Mucosa of stomach (tissue), 1 donor: ENCODE measurements around the gene NDUFV2.
"Not testable (repeated sequence)": the region's sequence is repeated elsewhere in the genome, so short reads cannot be mapped to it uniquely, and the experiment has no call there.

Experiments
- H3K27me3 ChIP-seq: one replicate; pipeline ENCODE4 v1.7.0; 2013; ENCODE audit warnings: mild to moderate bottlenecking, low read length; ENCODE audit not compliant: control insufficient read depth, insufficient read depth
- H3K36me3 ChIP-seq: one replicate; pipeline ENCODE4 v1.7.0; 2013; ENCODE audit warnings: low read length; ENCODE audit not compliant: control insufficient read depth, insufficient read depth
- H3K4me1 ChIP-seq: one replicate; pipeline ENCODE4 v1.7.0; 2013; ENCODE audit warnings: mild to moderate bottlenecking, low read length; ENCODE audit not compliant: control insufficient read depth, insufficient read depth
- H3K4me3 ChIP-seq: one replicate; pipeline ENCODE4 v1.7.0; 2013; ENCODE audit warnings: low read length
- H3K9ac ChIP-seq: one replicate; pipeline ENCODE4 v1.7.0; 2013; ENCODE audit warnings: mild to moderate bottlenecking, low read length, moderate library complexity
- H3K9me3 ChIP-seq: one replicate; pipeline ENCODE4 v1.7.0; 2013; ENCODE audit warnings: mild to moderate bottlenecking, low read length, moderate library complexity; ENCODE audit not compliant: control insufficient read depth
- donor health status: Pancreatic carcinoma.

Gene NDUFV2

DNA sequence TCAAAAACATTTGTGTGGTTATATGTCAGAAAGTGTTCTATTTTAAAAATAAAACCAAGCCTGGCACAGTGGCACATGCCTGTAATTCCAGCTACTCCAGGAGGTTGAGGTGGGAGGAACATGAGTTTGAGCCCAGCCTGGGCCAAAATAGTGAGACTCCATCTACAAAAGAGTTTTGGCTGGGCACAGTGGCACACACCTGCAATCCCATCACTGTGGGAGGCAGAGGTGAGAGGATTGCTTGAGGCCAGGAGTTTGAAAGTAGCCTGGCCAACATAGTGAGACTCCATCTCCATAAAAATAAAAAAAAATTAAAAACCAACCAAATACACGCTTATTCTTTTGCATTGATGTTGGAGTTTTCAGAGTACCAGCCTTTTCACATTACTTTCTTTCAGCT lies 43.7 kb downstream of the NDUFV2 start:
- peaks cover 15% of the 10 kb centered on the region for H3K4me1 ChIP-seq
- no peaks in the 10 kb centered on the region for H3K36me3 ChIP-seq
- no peaks in the 10 kb centered on the region for H3K27me3 ChIP-seq
- no peaks in the 10 kb centered on the region for H3K9me3 ChIP-seq
- no peak overlapping the region for H3K4me3 ChIP-seq
- peak overlapping the region; percentile 7 for H3K9ac ChIP-seq

DNA sequence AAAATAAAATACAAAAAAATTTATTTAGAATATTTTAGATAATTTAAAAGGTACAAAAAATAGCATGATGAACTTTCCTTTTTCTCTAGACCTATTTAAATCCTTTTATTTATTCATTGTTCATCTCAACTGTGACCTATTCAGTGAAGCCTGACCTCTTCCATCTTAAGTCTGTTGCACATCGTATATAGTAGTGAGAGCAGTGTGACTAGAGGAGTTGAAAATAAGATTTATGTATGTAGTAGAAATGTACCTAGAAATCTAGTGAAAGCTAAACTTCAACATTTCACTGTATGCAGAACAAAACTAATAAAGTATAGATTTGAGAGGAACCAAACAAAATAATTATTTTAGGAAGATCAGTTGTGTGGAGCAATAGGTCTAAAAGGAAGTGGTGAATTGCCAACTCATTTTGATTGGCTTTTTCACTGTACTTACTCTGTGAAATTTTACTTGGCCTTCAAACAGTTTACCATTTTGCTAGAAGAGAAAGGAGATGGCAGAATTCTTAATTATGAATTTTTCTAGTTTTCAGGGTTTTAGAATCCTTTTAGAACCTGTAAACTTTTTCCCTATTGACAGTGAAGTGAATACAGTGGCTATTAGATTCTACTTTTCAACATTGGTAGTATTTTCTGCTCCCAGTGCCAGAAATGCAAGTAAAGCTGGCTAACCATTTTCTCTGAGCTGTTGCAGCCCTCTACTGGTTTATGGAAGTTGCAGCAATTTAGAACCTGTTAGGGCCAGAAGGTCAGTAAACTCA lies 45.1 kb downstream of the NDUFV2 start:
- Histone ChIP-seq H3K27me3 (no peaks in the 10 kb centered on the region), H3K4me3 (no peak overlapping the region), H3K4me1 (peaks cover 6% of the 10 kb centered on the region), H3K36me3 (no peaks in the 10 kb centered on the region), H3K9me3 (no peaks in the 10 kb centered on the region), H3K9ac (no peak overlapping the region)

DNA sequence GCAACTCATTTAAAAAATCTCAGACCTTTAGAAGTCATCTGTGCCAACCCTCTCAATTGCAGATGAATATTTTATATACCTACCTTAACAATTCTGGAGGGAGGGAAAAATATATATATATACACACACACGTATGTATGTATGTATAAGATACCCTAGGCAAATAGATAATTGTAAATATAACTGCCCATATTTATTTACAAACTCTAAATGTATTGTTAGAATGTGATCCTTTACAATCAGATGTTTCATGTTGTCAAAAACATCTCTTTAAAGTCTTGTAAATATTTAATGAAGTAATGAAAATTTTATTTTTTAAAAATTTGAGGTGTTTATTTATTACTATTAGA lies 45.7 kb downstream of the NDUFV2 start:
- peaks cover 11% of the 10 kb centered on the region for H3K4me1 ChIP-seq
- no peaks in the 10 kb centered on the region for H3K9me3 ChIP-seq
- H3K27me3 ChIP-seq = no peaks in the 10 kb centered on the region
- no peak overlapping the region for H3K4me3 ChIP-seq
- H3K9ac ChIP-seq = no peak overlapping the region
- no peaks in the 10 kb centered on the region for H3K36me3 ChIP-seq

DNA sequence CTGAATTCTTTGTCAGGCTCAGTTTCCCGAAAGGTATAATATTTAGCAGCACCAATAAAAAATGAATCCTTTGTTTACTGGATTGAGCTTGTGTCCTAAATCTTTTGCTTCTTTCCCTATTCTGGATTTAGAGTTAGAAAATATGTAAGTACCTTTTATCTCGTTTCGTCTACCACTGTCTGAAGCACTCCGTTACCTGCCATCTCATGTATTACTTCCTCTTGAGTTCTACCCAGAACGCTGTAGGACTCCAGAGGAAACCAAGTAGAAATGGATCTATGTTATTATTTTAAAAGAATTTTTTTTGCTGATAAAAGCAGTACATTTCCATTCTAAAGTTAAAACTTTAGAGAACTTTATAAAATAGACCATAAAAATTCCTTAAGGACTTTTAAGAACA lies 47.6 kb downstream of the NDUFV2 start:
- no peak overlapping the region for H3K9ac ChIP-seq
- no peak overlapping the region for H3K4me3 ChIP-seq
- peaks cover 5% of the 10 kb centered on the region for H3K4me1 ChIP-seq
- H3K27me3 ChIP-seq = no peaks in the 10 kb centered on the region
- H3K9me3 ChIP-seq = no peaks in the 10 kb centered on the region
- no peaks in the 10 kb centered on the region for H3K36me3 ChIP-seq

DNA sequence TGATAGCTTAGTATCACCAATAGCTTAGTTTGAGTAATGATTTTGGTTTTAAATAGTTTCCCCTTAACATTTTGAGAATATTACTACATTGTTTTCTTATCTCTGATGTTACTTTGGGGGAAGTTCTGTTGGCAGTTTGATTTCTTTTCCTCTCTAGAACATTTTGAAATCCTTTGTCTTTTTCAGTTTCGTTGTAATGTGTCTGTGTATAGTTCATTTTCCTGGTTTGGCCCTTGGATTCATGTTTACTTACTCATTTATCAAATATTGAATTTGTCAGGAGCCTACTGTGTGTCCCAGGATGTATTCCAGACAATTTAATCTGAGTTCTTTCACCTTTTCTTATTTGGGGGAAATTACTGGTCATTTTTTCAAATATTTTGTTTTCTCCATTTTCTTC lies 50.8 kb downstream of the NDUFV2 start:
- Histone ChIP-seq H3K9me3 (no peaks in the 10 kb centered on the region), H3K4me1 (peaks cover 10% of the 10 kb centered on the region), H3K36me3 (no peaks in the 10 kb centered on the region), H3K4me3 (no peak overlapping the region), H3K27me3 (no peaks in the 10 kb centered on the region), H3K9ac (no peak overlapping the region)

DNA sequence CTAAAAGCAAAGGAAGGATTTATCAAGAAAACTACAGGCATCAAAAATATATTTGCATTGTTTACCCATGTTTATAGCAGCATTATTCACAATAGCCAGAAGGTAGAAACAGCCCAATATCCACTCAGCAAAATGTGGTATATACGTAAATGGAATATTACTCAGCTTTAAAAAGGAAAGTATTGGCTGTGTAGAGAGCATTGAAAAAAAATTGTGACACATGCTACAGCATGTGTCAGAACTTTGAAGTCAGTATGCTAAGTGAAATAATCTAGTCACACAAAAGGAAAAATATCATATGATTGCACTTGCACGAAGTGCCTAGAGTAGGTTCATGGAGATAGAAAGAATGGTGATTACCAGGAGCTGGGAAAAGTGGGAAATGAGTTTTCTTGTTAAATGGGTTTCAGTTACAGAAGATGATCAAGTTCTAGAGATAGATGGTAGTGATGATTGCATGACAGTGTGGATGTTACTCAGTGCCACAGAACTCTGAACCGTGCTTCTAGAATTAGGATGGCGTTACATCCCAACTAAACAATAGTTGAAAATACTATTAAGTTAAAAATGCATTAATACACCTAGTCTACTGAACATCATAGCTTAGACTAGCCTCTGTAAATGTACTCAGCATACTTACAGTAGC lies 54.2 kb downstream of the NDUFV2 start:
- Histone ChIP-seq H3K27me3 (no peaks in the 10 kb centered on the region), H3K4me1 (peaks cover 16% of the 10 kb centered on the region), H3K36me3 (no peaks in the 10 kb centered on the region), H3K9me3 (no peaks in the 10 kb centered on the region), H3K9ac (no peak overlapping the region), H3K4me3 (no peak overlapping the region)

DNA sequence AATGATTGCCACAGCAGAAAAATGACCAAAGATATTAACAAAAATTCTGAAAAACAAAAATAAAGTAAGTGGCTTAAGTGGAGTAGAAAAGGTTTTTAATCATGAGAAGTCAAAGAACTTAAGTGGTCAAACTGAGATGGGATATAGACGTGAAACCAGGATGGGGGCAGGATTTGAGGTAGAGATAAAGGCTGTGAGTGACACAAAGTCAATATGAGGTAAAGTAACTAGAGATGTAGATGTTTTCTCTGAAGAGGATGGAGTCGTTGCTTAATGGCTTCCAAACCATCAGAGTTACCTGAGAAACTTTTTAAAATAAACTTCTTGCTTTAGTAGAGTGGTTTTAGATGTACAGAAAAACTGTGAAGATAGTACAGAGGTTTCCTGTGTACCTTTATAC lies 55.3 kb downstream of the NDUFV2 start:
- Histone ChIP-seq H3K9ac (no peak overlapping the region), H3K27me3 (no peaks in the 10 kb centered on the region), H3K9me3 (no peaks in the 10 kb centered on the region), H3K4me1 (peaks cover 16% of the 10 kb centered on the region), H3K4me3 (no peak overlapping the region), H3K36me3 (no peaks in the 10 kb centered on the region)

DNA sequence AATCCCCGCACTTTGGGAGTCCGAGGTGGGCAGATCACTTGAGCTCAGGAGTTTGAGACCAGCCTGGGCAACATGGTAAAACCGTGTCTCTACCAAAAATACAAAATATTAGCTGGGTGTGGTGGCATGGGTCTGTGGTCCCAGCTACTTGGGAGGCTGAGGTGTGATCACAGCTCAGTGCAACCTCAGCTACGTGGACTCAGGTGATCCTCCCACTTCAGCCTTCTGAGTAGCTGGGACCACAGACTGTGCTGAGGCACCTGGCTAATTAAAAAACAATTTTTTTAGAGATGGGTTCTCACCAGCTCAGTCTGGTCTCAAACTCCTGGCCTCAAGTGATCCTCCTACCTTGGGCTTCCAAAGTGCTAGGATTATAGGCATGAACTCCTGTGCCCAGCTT lies 57.5 kb downstream of the NDUFV2 start:
- Histone ChIP-seq H3K36me3 (no peaks in the 10 kb centered on the region), H3K27me3 (no peaks in the 10 kb centered on the region), H3K4me1 (peaks cover 12% of the 10 kb centered on the region), H3K4me3 (no peak overlapping the region), H3K9ac (no peak overlapping the region), H3K9me3 (no peaks in the 10 kb centered on the region)

DNA sequence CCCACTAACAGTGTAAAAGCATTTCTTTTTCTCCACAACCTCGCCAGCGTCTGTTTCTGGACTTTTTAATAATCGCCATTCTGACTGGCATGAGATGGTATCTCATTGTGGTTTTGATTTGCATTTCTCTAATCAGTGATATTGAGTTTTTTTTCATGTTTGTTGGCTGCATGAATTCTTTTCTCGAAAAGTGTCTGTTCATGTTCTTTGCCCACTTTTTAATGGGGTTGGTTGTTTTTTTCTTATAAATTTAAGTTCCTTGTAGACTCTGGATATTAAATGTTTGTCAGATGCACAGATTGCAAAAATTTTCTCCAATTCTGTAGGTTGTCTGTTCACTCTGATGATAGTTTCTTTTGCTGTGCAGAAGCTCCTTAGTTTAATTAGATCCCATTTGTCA lies 60.2 kb downstream of the NDUFV2 start:
- not testable (repeated sequence) for H3K36me3 ChIP-seq, H3K9ac ChIP-seq

DNA sequence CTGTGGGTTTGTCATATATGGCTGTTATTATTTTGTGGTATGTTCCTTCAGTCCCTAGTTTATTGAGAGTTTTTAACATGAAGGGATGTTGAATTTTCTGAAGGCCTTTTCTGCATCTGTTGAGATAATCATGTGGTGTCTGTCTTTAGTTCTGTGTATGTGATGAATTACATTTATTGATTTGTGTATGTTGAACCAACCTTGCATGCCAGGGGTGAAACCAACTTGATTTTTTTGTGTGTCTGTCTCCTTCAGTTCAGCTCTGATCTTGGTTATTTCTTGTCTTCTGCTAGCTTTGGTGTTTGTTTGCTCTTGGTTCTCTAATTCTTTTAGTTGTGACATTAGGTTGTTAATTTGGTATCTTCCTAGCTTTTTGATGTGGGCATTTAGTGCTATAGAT lies 61.6 kb downstream of the NDUFV2 start:
- H3K9me3 ChIP-seq, H3K4me1 ChIP-seq, H3K36me3 ChIP-seq, H3K4me3 ChIP-seq, H3K9ac ChIP-seq, H3K27me3 ChIP-seq: not testable (repeated sequence)

More for the DNA sequence above, 60.2 kb downstream of the NDUFV2 start:
- not testable (repeated sequence) for H3K27me3 ChIP-seq, H3K4me3 ChIP-seq, H3K9me3 ChIP-seq
- peaks cover 12% of the 10 kb centered on the region for H3K4me1 ChIP-seq

DNA sequence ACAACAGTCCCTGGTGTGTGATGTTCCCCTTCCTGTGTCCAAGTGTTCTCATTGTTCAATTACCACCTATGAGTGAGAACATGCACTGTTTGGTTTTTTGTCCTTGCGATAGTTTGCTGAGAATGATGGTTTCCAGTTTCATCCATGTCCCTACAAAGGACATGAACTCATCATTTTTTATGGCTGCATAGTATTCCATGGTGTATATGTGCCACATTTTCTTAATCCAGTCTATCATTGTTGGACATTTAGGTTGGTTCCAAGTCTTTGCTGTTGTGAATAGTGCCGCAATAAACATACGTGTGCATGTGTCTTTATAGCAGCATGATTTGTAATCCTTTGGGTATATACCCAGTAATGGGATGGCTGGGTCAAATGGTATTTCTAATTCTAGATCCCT lies 63.4 kb downstream of the NDUFV2 start:
- not testable (repeated sequence) for H3K27me3 ChIP-seq, H3K9me3 ChIP-seq, H3K4me1 ChIP-seq, H3K36me3 ChIP-seq, H3K4me3 ChIP-seq, H3K9ac ChIP-seq

DNA sequence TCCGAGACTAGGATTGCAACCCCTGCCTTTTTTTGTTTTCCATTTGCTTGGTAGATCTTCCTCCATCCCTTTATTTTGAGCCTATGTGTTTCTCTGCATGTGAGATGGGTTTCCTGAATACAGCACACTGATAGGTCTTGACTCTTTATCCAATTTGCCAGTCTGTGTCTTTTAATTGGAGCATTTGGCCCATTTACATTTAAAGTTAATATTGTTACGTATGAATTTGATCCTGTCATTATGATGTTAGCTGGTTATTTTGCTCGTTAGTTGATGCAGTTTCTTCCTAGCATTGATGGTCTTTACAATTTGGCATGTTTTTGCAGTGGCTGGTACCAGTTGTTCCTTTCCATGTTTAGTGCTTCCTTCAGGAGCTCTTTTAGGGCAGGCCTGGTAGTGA lies 67.0 kb downstream of the NDUFV2 start:
- H3K9me3 ChIP-seq, H3K4me1 ChIP-seq, H3K27me3 ChIP-seq, H3K36me3 ChIP-seq, H3K4me3 ChIP-seq, H3K9ac ChIP-seq: not testable (repeated sequence)

DNA sequence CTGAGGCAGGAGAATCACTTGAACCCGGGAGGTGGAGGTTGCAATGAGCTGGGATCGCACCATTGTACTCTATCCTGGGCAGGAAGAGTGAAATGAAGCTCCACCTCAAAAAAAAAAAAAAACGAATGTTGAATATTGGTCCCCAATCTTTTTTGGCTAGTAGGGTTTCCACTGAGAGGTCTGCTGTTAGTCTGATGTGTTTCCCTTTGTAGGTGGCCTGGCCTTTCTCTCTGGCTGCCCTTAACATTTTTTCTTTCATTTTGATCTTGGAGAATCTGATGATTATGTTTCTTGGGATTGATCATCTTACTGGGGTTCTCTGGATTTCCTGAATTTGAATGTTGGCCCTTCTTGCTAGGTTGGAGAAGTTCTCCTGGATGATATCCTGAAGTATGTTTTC lies 69.4 kb downstream of the NDUFV2 start:
- not testable (repeated sequence) for H3K27me3 ChIP-seq, H3K9ac ChIP-seq, H3K4me1 ChIP-seq

More for the DNA sequence above, 69.4 kb downstream of the NDUFV2 start:
- not testable (repeated sequence) for H3K4me3 ChIP-seq, H3K36me3 ChIP-seq, H3K9me3 ChIP-seq
